ENCODE measurements around the gene TMEM138. TPM values are rescaled to one million over a fixed set of nuclear protein-coding genes. Genes with fewer than 3 reads are reported as not detected.

The TMEM138 gene
- total RNA-seq, 2 donors from 2014 or later: 49.7 to 63.5 TPM

GRCh38 chr11:61406067-61406466, 43.9 kb downstream of the TMEM138 start:
- TF ChIP-seq CTCF (IDR thresholded peaks at IDR 0.05): no peak
- DNase-seq (ENCODE audit: low spot score) (no peak), ATAC-seq (ENCODE audit: insufficient number of reproducible peaks, low FRiP score, low read depth) (no peak)
- Histone ChIP-seq H3K4me1 (ENCODE audit: control insufficient read depth in 1 of 2, low read depth in 2 of 2) (no peaks in the 10 kb centered on the region), H3K27me3 (replicated peaks; ENCODE audit: insufficient read depth) (no peaks in the 10 kb centered on the region), H3K9me3 (no peaks in the 10 kb centered on the region), H3K27ac (no peak overlapping the region), H3K36me3 (peaks cover 71% of the 10 kb centered on the region), H3K4me3 (no peak overlapping the region)

DNA sequence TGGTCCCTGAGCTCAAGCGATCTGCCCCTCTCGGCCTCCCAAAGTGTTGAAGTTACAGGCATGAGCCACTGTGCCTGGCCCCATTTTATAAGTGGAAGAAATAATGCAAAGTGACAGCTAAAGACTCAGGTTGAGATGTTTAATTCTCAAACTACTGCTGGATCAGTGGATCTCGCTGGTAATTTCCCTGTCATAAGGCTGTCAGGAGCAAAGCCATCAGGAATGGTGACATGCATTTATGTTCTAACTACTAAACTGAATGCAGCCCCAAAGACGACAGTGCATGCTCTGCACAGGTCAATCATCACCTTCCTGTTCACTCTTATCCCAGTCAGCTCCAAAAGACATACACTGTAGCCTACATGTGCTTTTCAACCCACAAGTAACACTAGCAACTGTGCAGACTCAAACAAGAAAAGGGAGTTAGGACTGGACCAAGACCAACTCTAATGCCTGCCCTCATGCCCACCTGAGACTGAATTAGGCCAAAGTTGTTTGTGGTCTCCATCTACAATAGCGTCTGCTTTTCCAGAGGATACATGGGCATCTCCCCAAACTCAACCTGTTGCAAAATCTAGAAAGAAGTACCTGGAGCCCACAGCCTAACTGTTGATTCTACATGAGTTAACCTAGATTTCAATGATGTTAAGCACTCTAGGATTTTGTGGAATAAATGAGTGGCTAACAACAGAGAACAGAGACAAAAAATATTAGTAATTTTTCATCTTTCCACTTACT, 45.0 kb downstream of the TMEM138 start:
- H3K27me3 ChIP-seq (replicated peaks; ENCODE audit: insufficient read depth): no peaks in the 10 kb centered on the region
- no peaks in the 10 kb centered on the region for H3K4me1 ChIP-seq (ENCODE audit: control insufficient read depth in 1 of 2, low read depth in 2 of 2)
- H3K9me3 ChIP-seq: no peaks in the 10 kb centered on the region
- TF ChIP-seq CTCF (IDR thresholded peaks at IDR 0.05): no peak
- no peak overlapping the region for H3K27ac ChIP-seq
- DNase-seq (ENCODE audit: low spot score): no peak
- ATAC-seq (ENCODE audit: insufficient number of reproducible peaks, low FRiP score, low read depth): no peak
- peaks cover 81% of the 10 kb centered on the region for H3K36me3 ChIP-seq
- no peak overlapping the region for H3K4me3 ChIP-seq

- H3K27me3 ChIP-seq (replicated peaks; ENCODE audit: insufficient read depth): no peaks in the 10 kb centered on the region
- peaks cover 81% of the 10 kb centered on the region for H3K36me3 ChIP-seq
- peaks cover 0 to 9% of the 10 kb centered on the region in 2 donors for H3K4me1 ChIP-seq (ENCODE audit: control insufficient read depth in 1 of 2, low read depth in 2 of 2)
- H3K9me3 ChIP-seq: no peaks in the 10 kb centered on the region
- TF ChIP-seq CTCF (IDR thresholded peaks at IDR 0.05): no peak
- H3K4me3 ChIP-seq: no peak overlapping the region
- ATAC-seq (ENCODE audit: insufficient number of reproducible peaks, low FRiP score, low read depth) (no peak), DNase-seq (ENCODE audit: low spot score) (no peak)
- H3K27ac ChIP-seq: no peak overlapping the region
Measured at GRCh38 chr11:61411589-61411988, 49.4 kb downstream of the TMEM138 start.

GRCh38 chr11:61413496-61413895, 51.3 kb downstream of the TMEM138 start:
- no peak overlapping the region for H3K4me3 ChIP-seq
- H3K36me3 ChIP-seq: peaks cover 77% of the 10 kb centered on the region
- TF ChIP-seq CTCF (IDR thresholded peaks at IDR 0.05): no peak
- no peak for ATAC-seq (ENCODE audit: insufficient number of reproducible peaks, low FRiP score, low read depth)
- H3K27me3 ChIP-seq (replicated peaks; ENCODE audit: insufficient read depth): no peaks in the 10 kb centered on the region
- H3K4me1 ChIP-seq (ENCODE audit: control insufficient read depth in 1 of 2, low read depth in 2 of 2): peaks cover 0 to 9% of the 10 kb centered on the region in 2 donors
- no peaks in the 10 kb centered on the region for H3K9me3 ChIP-seq
- no peak for DNase-seq (ENCODE audit: low spot score)
- peak overlapping the region in 1 of 2 donors; percentile 33 for H3K27ac ChIP-seq

DNA sequence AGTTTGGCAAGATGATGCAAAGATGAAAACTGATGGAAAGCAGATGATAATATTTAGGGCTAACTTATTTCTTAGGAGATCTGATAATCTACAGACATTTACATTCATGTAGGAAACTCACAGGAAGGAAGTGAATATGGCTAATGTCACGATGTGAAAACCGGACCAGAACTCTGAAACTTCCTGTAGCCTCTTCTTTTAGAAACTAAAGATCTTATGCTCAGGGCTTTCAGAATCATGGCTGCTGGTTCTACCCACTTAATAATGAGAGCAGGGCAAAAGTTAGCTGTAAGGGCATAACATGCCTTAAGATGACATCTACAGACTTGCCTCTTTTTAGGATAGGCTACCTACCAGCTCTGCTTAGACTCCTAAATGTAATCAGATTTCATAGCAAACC, 52.4 kb downstream of the TMEM138 start:
- Histone ChIP-seq H3K4me1 (ENCODE audit: control insufficient read depth in 1 of 2, low read depth in 2 of 2) (peaks cover 0 to 9% of the 10 kb centered on the region in 2 donors), H3K27ac (no peak overlapping the region), H3K27me3 (replicated peaks; ENCODE audit: insufficient read depth) (no peaks in the 10 kb centered on the region), H3K4me3 (no peak overlapping the region), H3K36me3 (peaks cover 80% of the 10 kb centered on the region), H3K9me3 (no peaks in the 10 kb centered on the region)
- no peak for TF ChIP-seq CTCF (IDR thresholded peaks at IDR 0.05)
- ATAC-seq (ENCODE audit: insufficient number of reproducible peaks, low FRiP score, low read depth) (no peak), DNase-seq (ENCODE audit: low spot score) (no peak)

Data from thoracic aorta (tissue), 2 donors.